ENCODE measurements around the gene ORAI1. TPM values are rescaled to one million over a fixed set of nuclear protein-coding genes. Genes with fewer than 3 reads are reported as not detected.
"Not testable (repeated sequence)": the region's sequence is repeated elsewhere in the genome, so short reads cannot be mapped to it uniquely, and the experiment has no call there.

Gene ORAI1
- total RNA-seq, 2 experiments from 2014 or later: 54.2 to 60.1 TPM

- POLR2A ChIA-PET: interaction anchor here (1.0 to 2.0 kb wide), 3 partner anchors 46 to 88 kb away, joined by 3 to 4 read pairs (median 3); no protein-coding TSS in a partner anchor
- not testable (repeated sequence) for H3K27ac Mint-ChIP-seq
Measured at GRCh38 chr12:121583334-121583661, 43.0 kb upstream of the ORAI1 start.

GRCh38 chr12:121584885-121585284 lies 41.4 kb upstream of the ORAI1 start:
- POLR2A ChIA-PET: interaction anchor here (0.6 kb wide), 1 partner anchor 87 kb away, joined by 3 read pairs; no protein-coding TSS in a partner anchor
- not testable (repeated sequence) for H3K27me3 Mint-ChIP-seq; H3K4me3 Mint-ChIP-seq; H3K36me3 Mint-ChIP-seq; H3K9me3 Mint-ChIP-seq; ATAC-seq (ENCODE audit: low read depth); H3K27ac Mint-ChIP-seq; DNase-seq
- H3K4me1 Mint-ChIP-seq: peaks cover 31% of the 10 kb centered on the region

More at GRCh38 chr12:121583334-121583661, 43.0 kb upstream of the ORAI1 start:
- not testable (repeated sequence) for H3K36me3 Mint-ChIP-seq; H3K4me3 Mint-ChIP-seq; H3K27me3 Mint-ChIP-seq; ATAC-seq (ENCODE audit: low read depth); DNase-seq; H3K9me3 Mint-ChIP-seq
- peaks cover 30% of the 10 kb centered on the region for H3K4me1 Mint-ChIP-seq

GRCh38 chr12:121590476-121591143 lies 35.7 kb upstream of the ORAI1 start:
- POLR2A ChIA-PET: interaction anchor here (0.9 to 4.2 kb wide), 6 partner anchors 10 to 100 kb away, joined by 3 to 26 read pairs (median 14); partner anchors contain the start of genes KDM2B and ORAI1
- DNase-seq (peak; percentile 60), ATAC-seq (ENCODE audit: low read depth) (peak; percentile 81)
- H3K9me3 Mint-ChIP-seq: no peaks in the 10 kb centered on the region
- peak overlapping the region; percentile 97 for H3K27ac Mint-ChIP-seq
- peaks cover 6% of the 10 kb centered on the region for H3K36me3 Mint-ChIP-seq
- peaks cover 29% of the 10 kb centered on the region for H3K4me1 Mint-ChIP-seq
- H3K27me3 Mint-ChIP-seq: no peaks in the 10 kb centered on the region
- H3K4me3 Mint-ChIP-seq: peak overlapping the region; percentile 83

GRCh38 chr12:121592320-121592719 lies 34.0 kb upstream of the ORAI1 start:
- Mint-ChIP-seq H3K36me3 (peaks cover 12% of the 10 kb centered on the region), H3K9me3 (no peaks in the 10 kb centered on the region), H3K4me1 (peaks cover 26% of the 10 kb centered on the region), H3K27ac (peak overlapping the region; percentile 46), H3K27me3 (no peaks in the 10 kb centered on the region), H3K4me3 (peak overlapping the region; percentile 11)
- DNase-seq (no peak), ATAC-seq (ENCODE audit: low read depth) (no peak)
- POLR2A ChIA-PET: interaction anchor here (0.8 to 4.2 kb wide), 3 partner anchors 11 to 34 kb away, joined by 4 to 24 read pairs (median 24); partner anchors contain the start of genes KDM2B and ORAI1

GRCh38 chr12:121595520-121595919 lies 30.8 kb upstream of the ORAI1 start:
- ATAC-seq (ENCODE audit: low read depth) (no peak), DNase-seq (no peak)
- POLR2A ChIA-PET: no interaction called here
- H3K9me3 Mint-ChIP-seq: no peaks in the 10 kb centered on the region
- H3K4me1 Mint-ChIP-seq: peaks cover 23% of the 10 kb centered on the region
- H3K27ac Mint-ChIP-seq: no peak overlapping the region
- H3K36me3 Mint-ChIP-seq: peaks cover 12% of the 10 kb centered on the region
- no peaks in the 10 kb centered on the region for H3K27me3 Mint-ChIP-seq
- no peak overlapping the region for H3K4me3 Mint-ChIP-seq

- Mint-ChIP-seq H3K27ac (no peak overlapping the region), H3K9me3 (no peaks in the 10 kb centered on the region), H3K27me3 (no peaks in the 10 kb centered on the region), H3K4me1 (peaks cover 15% of the 10 kb centered on the region), H3K4me3 (no peak overlapping the region), H3K36me3 (peaks cover 12% of the 10 kb centered on the region)
- DNase-seq: no peak
- POLR2A ChIA-PET: no interaction called here
- ATAC-seq (ENCODE audit: low read depth): no peak
Measured at GRCh38 chr12:121596526-121596925, 29.8 kb upstream of the ORAI1 start.

- no peak overlapping the region for H3K4me3 Mint-ChIP-seq
Measured at GRCh38 chr12:121600702-121601336, 25.5 kb upstream of the ORAI1 start.

GRCh38 chr12:121602766-121603165 lies 23.6 kb upstream of the ORAI1 start:
- Mint-ChIP-seq H3K9me3 (no peaks in the 10 kb centered on the region), H3K36me3 (no peaks in the 10 kb centered on the region), H3K4me3 (no peak overlapping the region), H3K27ac (no peak overlapping the region), H3K27me3 (peaks cover 4% of the 10 kb centered on the region), H3K4me1 (peaks cover 6% of the 10 kb centered on the region)
- no peak for ATAC-seq (ENCODE audit: low read depth)
- POLR2A ChIA-PET: interaction anchor here (0.9 kb wide), 1 partner anchor 11 kb away, joined by 4 read pairs; no protein-coding TSS in a partner anchor
- DNase-seq: no peak

More at GRCh38 chr12:121600702-121601336, 25.5 kb upstream of the ORAI1 start:
- DNase-seq (no peak), ATAC-seq (ENCODE audit: low read depth) (no peak)
- Mint-ChIP-seq H3K4me1 (peaks cover 6% of the 10 kb centered on the region), H3K36me3 (peaks cover 3% of the 10 kb centered on the region), H3K9me3 (no peaks in the 10 kb centered on the region), H3K27ac (no peak overlapping the region), H3K27me3 (peaks cover 4% of the 10 kb centered on the region)
- POLR2A ChIA-PET: interaction anchor here (1.0 to 1.3 kb wide), 2 partner anchors 9 to 10 kb away, joined by 3 to 4 read pairs; no protein-coding TSS in a partner anchor

- DNase-seq (no peak), ATAC-seq (ENCODE audit: low read depth) (no peak)
- Mint-ChIP-seq H3K4me3 (no peak overlapping the region), H3K9me3 (no peaks in the 10 kb centered on the region), H3K27ac (no peak overlapping the region), H3K27me3 (peaks cover 4% of the 10 kb centered on the region), H3K4me1 (peaks cover 6% of the 10 kb centered on the region), H3K36me3 (no peaks in the 10 kb centered on the region)
- POLR2A ChIA-PET: no interaction called here
Measured at GRCh38 chr12:121603581-121603980, 22.7 kb upstream of the ORAI1 start.

GRCh38 chr12:121608301-121608700 lies 18.0 kb upstream of the ORAI1 start:
- no peaks in the 10 kb centered on the region for H3K9me3 Mint-ChIP-seq
- no peaks in the 10 kb centered on the region for H3K36me3 Mint-ChIP-seq
- no peak overlapping the region for H3K4me3 Mint-ChIP-seq
- DNase-seq: no peak
- H3K27me3 Mint-ChIP-seq: peaks cover 5% of the 10 kb centered on the region
- peaks cover 1% of the 10 kb centered on the region for H3K4me1 Mint-ChIP-seq
- POLR2A ChIA-PET: no interaction called here
- ATAC-seq (ENCODE audit: low read depth): no peak
- H3K27ac Mint-ChIP-seq: no peak overlapping the region

- no peak overlapping the region for H3K27ac Mint-ChIP-seq
- peaks cover 1% of the 10 kb centered on the region for H3K27me3 Mint-ChIP-seq
- no peaks in the 10 kb centered on the region for H3K9me3 Mint-ChIP-seq
- POLR2A ChIA-PET: interaction anchor here (0.6 to 1.5 kb wide), 6 partner anchors 10 to 120 kb away, joined by 3 to 4 read pairs (median 3); no protein-coding TSS in a partner anchor
- H3K36me3 Mint-ChIP-seq: no peaks in the 10 kb centered on the region
- peaks cover 3% of the 10 kb centered on the region for H3K4me1 Mint-ChIP-seq
- no peak for DNase-seq
- no peak overlapping the region for H3K4me3 Mint-ChIP-seq
- ATAC-seq (ENCODE audit: low read depth): no peak
Measured at GRCh38 chr12:121610239-121611149, 15.8 kb upstream of the ORAI1 start.

GRCh38 chr12:121611306-121611705 lies 15.0 kb upstream of the ORAI1 start:
- peaks cover 1% of the 10 kb centered on the region for H3K27me3 Mint-ChIP-seq
- H3K36me3 Mint-ChIP-seq: no peaks in the 10 kb centered on the region
- H3K4me1 Mint-ChIP-seq: peaks cover 3% of the 10 kb centered on the region
- H3K27ac Mint-ChIP-seq: no peak overlapping the region
- DNase-seq: no peak
- H3K4me3 Mint-ChIP-seq: no peak overlapping the region
- POLR2A ChIA-PET: interaction anchor here (0.6 to 1.1 kb wide), 2 partner anchors 18 to 58 kb away, joined by 3 to 4 read pairs; no protein-coding TSS in a partner anchor
- no peaks in the 10 kb centered on the region for H3K9me3 Mint-ChIP-seq
- no peak for ATAC-seq (ENCODE audit: low read depth)

GRCh38 chr12:121613462-121613861 lies 12.9 kb upstream of the ORAI1 start:
- Mint-ChIP-seq H3K36me3 (no peaks in the 10 kb centered on the region), H3K4me3 (no peak overlapping the region), H3K4me1 (peaks cover 4% of the 10 kb centered on the region), H3K27me3 (peaks cover 1% of the 10 kb centered on the region), H3K9me3 (no peaks in the 10 kb centered on the region), H3K27ac (no peak overlapping the region)
- POLR2A ChIA-PET: no interaction called here
- DNase-seq (no peak), ATAC-seq (ENCODE audit: low read depth) (no peak)
